ENCODE data around the gene PRDM10. TPM values are rescaled to one million over a fixed set of nuclear protein-coding genes. Genes with fewer than 3 reads are reported as not detected.

PRDM10 gene
- total RNA-seq, 1 donor from 2014 or later = 7.9 TPM

- TF ChIP-seq CTCF (conservative IDR thresholded peaks at IDR 0.05; ENCODE audit: low read depth, low read length) = no peak
- no peak for DNase-seq (ENCODE audit: low read depth)
- H3K4me3 ChIP-seq (ENCODE audit: low read depth, low read length) = no peak overlapping the region
Observed at GRCh38 chr11:129856036-129856435, 146.6 kb downstream of the PRDM10 start.

- H3K4me3 ChIP-seq (ENCODE audit: low read depth, low read length) = no peak overlapping the region
- DNase-seq (ENCODE audit: low read depth) = no peak
- TF ChIP-seq CTCF (conservative IDR thresholded peaks at IDR 0.05; ENCODE audit: low read depth, low read length) = no peak
Observed at GRCh38 chr11:129855086-129855485, 147.5 kb downstream of the PRDM10 start.

- H3K4me3 ChIP-seq (ENCODE audit: low read depth, low read length) = no peak overlapping the region
- no peak for DNase-seq (ENCODE audit: low read depth)
Observed at GRCh38 chr11:129854232-129854805, 148.3 kb downstream of the PRDM10 start.

GRCh38 chr11:129853518-129854231 lies 149.0 kb downstream of the PRDM10 start:
- TF ChIP-seq CTCF (conservative IDR thresholded peaks at IDR 0.05; ENCODE audit: low read depth, low read length) = no peak
- DNase-seq (ENCODE audit: low read depth) = no peak
- H3K4me3 ChIP-seq (ENCODE audit: low read depth, low read length) = no peak overlapping the region

More at GRCh38 chr11:129854232-129854805, 148.3 kb downstream of the PRDM10 start:
- TF ChIP-seq CTCF (conservative IDR thresholded peaks at IDR 0.05; ENCODE audit: low read depth, low read length) = no peak

GRCh38 chr11:129852125-129852740 lies 150.4 kb downstream of the PRDM10 start:
- no peak for TF ChIP-seq CTCF (conservative IDR thresholded peaks at IDR 0.05; ENCODE audit: low read depth, low read length)
- DNase-seq (ENCODE audit: low read depth) = no peak
- no peak overlapping the region for H3K4me3 ChIP-seq (ENCODE audit: low read depth, low read length)

Other genes starting within 250 kb of the PRDM10 start
- gene TMEM45B, start 187.0 kb downstream of the PRDM10 start, total RNA-seq = 1.4 and 2.7 TPM in 2 replicates
- gene NFRKB, start 107.3 kb downstream of the PRDM10 start, total RNA-seq = 13.5 and 23.4 TPM in 2 replicates
- 323 and 548 TPM in 2 replicates for gene APLP2, start 67.1 kb upstream of the PRDM10 start, total RNA-seq
- gene ST14, start 156.9 kb upstream of the PRDM10 start, total RNA-seq = 43.9 and 75.5 TPM in 2 replicates

Data from epithelial cell of proximal tubule (primary cell).